WTC11 (cell line): Measurements from ENCODE around the gene DLGAP5. TPM values are rescaled to one million over a fixed set of nuclear protein-coding genes. Genes with fewer than 3 reads are reported as not detected.

Experiments
- ATAC-seq: fragments of 200-7000 bp; cut with Tn5 transposase; 2 replicates; pipeline ENCODE4 v1.10.0; 2021; ENCODE audit warnings: mild to moderate bottlenecking, moderate library complexity
- CTCF ChIA-PET: fragments of 300-600 bp; sonication (Branson Sonifier 250); formaldehyde crosslinking; loops from one replicate; lab custom pipeline; 2021; ENCODE audit warnings: antibody characterized with exemption; lab: Charles Lee
- POLR2A ChIA-PET: fragments of 350-600 bp; sonication (Branson Sonifier 250); formaldehyde crosslinking; loops from one replicate; lab custom pipeline; 2021; ENCODE audit warnings: antibody characterized with exemption; lab: Charles Lee
- DNase-seq: peaks from one replicate; pipeline ENCODE4 v3.0.0; 2021; ENCODE audit warnings: low spot score
- H3K27ac Mint-ChIP-seq: 2 replicates; pipeline ENCODE4 v1.8.0; 2021; ENCODE audit warnings: mixed read lengths
- H3K27me3 Mint-ChIP-seq: 2 replicates; pipeline ENCODE4 v1.8.0; 2021; ENCODE audit warnings: low read depth, mild to moderate bottlenecking, moderate library complexity, mixed read lengths
- H3K36me3 Mint-ChIP-seq: 2 replicates; pipeline ENCODE4 v1.8.0; 2021; ENCODE audit warnings: mixed read lengths
- H3K4me1 Mint-ChIP-seq: 2 replicates; pipeline ENCODE4 v1.8.0; 2022; ENCODE audit warnings: mixed read lengths
- H3K4me3 Mint-ChIP-seq: 2 replicates; pipeline ENCODE4 v1.8.0; 2021; ENCODE audit warnings: mild to moderate bottlenecking, moderate library complexity, mixed read lengths
- H3K9me3 Mint-ChIP-seq: 2 replicates; pipeline ENCODE4 v1.8.0; 2021; ENCODE audit warnings: mixed read lengths
- ERG ChIP-seq: fragments of 250-450 bp; sonication (Bioruptor Pico); IDR thresholded peaks from 2 replicates; pipeline ENCODE4 v1.8.0; 2021; ENCODE audit warnings: mild to moderate bottlenecking
- FOXJ3 ChIP-seq: sonication (generic); formaldehyde crosslinking; IDR thresholded peaks from 2 replicates; pipeline ENCODE4 v1.9.0; 2021; ENCODE audit warnings: missing genetic modification reagents, mild to moderate bottlenecking, borderline replicate concordance
- IRF1 ChIP-seq: sonication (generic); formaldehyde crosslinking; IDR thresholded peaks from 2 replicates; pipeline ENCODE4 v1.8.0; 2023; ENCODE audit warnings: missing genetic modification reagents
- IRF2 ChIP-seq: sonication (generic); formaldehyde crosslinking; IDR thresholded peaks from 2 replicates; pipeline ENCODE4 v1.8.0; 2022; ENCODE audit warnings: low read depth, missing genetic modification reagents, borderline replicate concordance
- MAX ChIP-seq: sonication (generic); formaldehyde crosslinking; IDR thresholded peaks from 2 replicates; pipeline ENCODE4 v1.8.0; 2022; ENCODE audit warnings: mild to moderate bottlenecking, missing genetic modification reagents
- NR2C2 ChIP-seq: sonication (generic); formaldehyde crosslinking; IDR thresholded peaks from 2 replicates; pipeline ENCODE4 v1.8.0; 2022; ENCODE audit warnings: mild to moderate bottlenecking, missing genetic modification reagents
- OVOL2 ChIP-seq: fragments of 250-450 bp; sonication (Bioruptor Pico); IDR thresholded peaks from 2 replicates; pipeline ENCODE4 v1.9.0; 2021; ENCODE audit warnings: mild to moderate bottlenecking, borderline replicate concordance
- SMAD4 ChIP-seq: sonication (generic); formaldehyde crosslinking; IDR thresholded peaks from 2 replicates; pipeline ENCODE4 v1.8.0; 2022; ENCODE audit warnings: mild to moderate bottlenecking, missing genetic modification reagents
- SOX15 ChIP-seq: fragments of 250-450 bp; sonication (Bioruptor Pico); IDR thresholded peaks from 2 replicates; pipeline ENCODE4 v1.9.0; 2021; ENCODE audit warnings: mild to moderate bottlenecking
- TCF7 ChIP-seq: sonication (generic); formaldehyde crosslinking; IDR thresholded peaks from 2 replicates; pipeline ENCODE4 v1.8.0; 2022; ENCODE audit warnings: mild to moderate bottlenecking, low read depth, missing genetic modification reagents, moderate library complexity
- TEAD1 ChIP-seq: sonication (generic); formaldehyde crosslinking; IDR thresholded peaks from 2 replicates; pipeline ENCODE4 v1.8.0; 2022; ENCODE audit warnings: mild to moderate bottlenecking, missing genetic modification reagents
- ZBTB21 ChIP-seq: sonication (generic); formaldehyde crosslinking; IDR thresholded peaks from 2 replicates; pipeline ENCODE4 v1.8.1; 2023; ENCODE audit warnings: mild to moderate bottlenecking, missing genetic modification reagents, borderline replicate concordance
- ZNF281 ChIP-seq: sonication (generic); formaldehyde crosslinking; IDR thresholded peaks from 2 replicates; pipeline ENCODE4 v1.8.0; 2023; ENCODE audit warnings: mild to moderate bottlenecking, missing genetic modification reagents
- ZNF532 ChIP-seq: fragments of 250-450 bp; sonication (Bioruptor Pico); IDR thresholded peaks from 2 replicates; pipeline ENCODE4 v1.9.0; 2021; ENCODE audit warnings: mild to moderate bottlenecking, borderline replicate concordance
- total RNA-seq: library from RNA; stranded (reverse); gene quantifications from 3 replicates; pipeline ENCODE4 v1.2.3, GENCODE V29; 2021

DLGAP5 gene
- total RNA-seq, 1 experiment from 2014 or later: 141 TPM

GRCh38 chr14:55120571-55121495 lies 70.6 kb downstream of the DLGAP5 start:
- ChIA-PET CTCF (no interaction called here), POLR2A (no interaction called here)
- Mint-ChIP-seq H3K27ac (no peak overlapping the region), H3K36me3 (no peaks in the 10 kb centered on the region), H3K9me3 (no peaks in the 10 kb centered on the region), H3K4me1 (peaks cover 5% of the 10 kb centered on the region), H3K4me3 (no peak overlapping the region), H3K27me3 (peaks cover 12% of the 10 kb centered on the region)
- no peak; the same call in 1 of the 2 replicates for ATAC-seq
- no peak for DNase-seq
- no peak for TF ChIP-seq ZNF281
- no peak for TF ChIP-seq FOXJ3
- TF ChIP-seq ZBTB21: no peak
- no peak for TF ChIP-seq ZNF532
- TF ChIP-seq ERG (CRISPR knock-in tag): no peak
- no peak for TF ChIP-seq SOX15 (CRISPR knock-in tag)
- no peak for TF ChIP-seq TEAD1 (CRISPR knock-in tag)
- TF ChIP-seq TCF7 (CRISPR knock-in tag): no peak
- no peak for TF ChIP-seq NR2C2 (CRISPR knock-in tag)
- no peak for TF ChIP-seq IRF2 (CRISPR knock-in tag)
- TF ChIP-seq OVOL2 (CRISPR knock-in tag): no peak
- TF ChIP-seq MAX: no peak
- no peak for TF ChIP-seq IRF1 (CRISPR knock-in tag)

- POLR2A ChIA-PET: interaction anchor here (0.8 to 1.3 kb wide), 2 partner anchors 16 to 292 kb away, joined by 3 read pairs; no protein-coding TSS in a partner anchor
- Mint-ChIP-seq H3K4me3 (no peak overlapping the region), H3K27me3 (peaks cover 5% of the 10 kb centered on the region)
Observed at GRCh38 chr14:55118761-55119160, 72.6 kb downstream of the DLGAP5 start.

More at GRCh38 chr14:55118761-55119160, 72.6 kb downstream of the DLGAP5 start:
- CTCF ChIA-PET: interaction anchor here (1.0 to 1.2 kb wide), 2 partner anchors 29 to 68 kb away, joined by 6 to 8 read pairs; partner anchors contain the start of gene MAPK1IP1L
- Mint-ChIP-seq H3K4me1 (peaks cover 5% of the 10 kb centered on the region), H3K27ac (no peak overlapping the region), H3K36me3 (no peaks in the 10 kb centered on the region), H3K9me3 (no peaks in the 10 kb centered on the region)
- TF ChIP-seq SMAD4: no peak
- DNase-seq (no peak), ATAC-seq (no peak)
